Adrenal gland (tissue), 12 donors: ENCODE data around the gene CENPP. TPM values are rescaled to one million over a fixed set of nuclear protein-coding genes. Genes with fewer than 3 reads are reported as not detected.

Experiments
- DNase-seq, 7 donors: peaks; one replicate each; pipeline ENCODE4 v3.0.0-alpha.2; 2019 to 2020
- H3K27ac ChIP-seq, 5 donors: fragments of 200-600 bp; sonication (generic) in 4 of 5; 1 replicate in 3 of 5; 2 replicates in 2 of 5; pipeline versions ENCODE4 v1.5.1 to v1.8.0; 2016 to 2020; ENCODE audit warnings: mild to moderate bottlenecking in 1 of 5
- H3K27me3 ChIP-seq: fragments of 200-600 bp; 2 replicates; pipeline ENCODE4 v1.8.0; 2021
- H3K36me3 ChIP-seq, 2 donors: fragments of 200-600 bp; replicated peaks in 1 of 2; 1 replicate in 1 of 2; 2 replicates in 1 of 2; pipeline versions ENCODE4 v1.5.1 to v1.8.0; 2018 to 2022
- H3K4me1 ChIP-seq, 2 donors: fragments of 200-600 bp; replicated peaks in 1 of 2; 1 replicate in 1 of 2; 2 replicates in 1 of 2; pipeline versions ENCODE4 v1.5.1 to v1.8.0; 2018 to 2021
- H3K4me3 ChIP-seq, 4 donors: fragments of 200-600 bp; sonication (generic) in 3 of 4; one replicate each; pipeline ENCODE4 v1.5.1; 2016 to 2018
- H3K9me3 ChIP-seq, 3 donors: fragments of 200-600 bp; sonication (generic) in 1 of 3; replicated peaks in 1 of 3; 1 replicate in 2 of 3; 2 replicates in 1 of 3; pipeline versions ENCODE4 v1.5.1 to v1.8.0; 2016 to 2021
- POLR2A ChIP-seq, 2 donors: fragments of 450-650 bp; IDR thresholded peaks; one replicate each; pipeline ENCODE4 v1.6.1; 2017; ENCODE audit warnings: antibody characterized with exemption in 2 of 2, mild to moderate bottlenecking in 2 of 2, moderate library complexity in 1 of 2
- WGBS, 4 donors: extraction: QIAGEN DNeasy Blood & Tissue Kit in 2 of 4; methylation state at CpG; one replicate each; pipeline versions ENCODE4 v1.1.5 to v1.1.7; 2013 to 2017; 5-methylcytosine and 5-hydroxymethylcytosine counted together
- intact Hi-C, 2 donors: fragments of 100-400 bp; cut with DNase I; formaldehyde crosslinking; loops; one replicate each; pipeline versions ENCODE4 v1.14.1 to v1.15.0; 2022 to 2023
- polyA plus RNA-seq, 3 donors: library from polyadenylated mRNA; stranded (reverse); fragments of 200-250 nt in 2 of 3; fragments of 350-450 nt in 1 of 3; fragmentation: Illumina TruSeq in 1 of 3; extraction: RNeasy Lipid Tissue Mini Kit (QIAGEN cat#74804) in 1 of 3; gene quantifications; one replicate each; pipeline ENCODE4 v1.2.3, GENCODE V29; 2013 to 2014
- total RNA-seq, 9 donors: library from RNA; depleted of rRNA in 4 of 9; stranded (reverse); fragments of >200 nt in 4 of 9; fragments of 120-200 nt in 1 of 9; fragmentation: NEBNext Ultra II Directional in 1 of 9; extraction: Animal tissue kit (Norgen Biotek cat#: 25700) in 1 of 9; gene quantifications; one replicate each; pipeline versions ENCODE4 v1.1.0 to v1.2.4, GENCODE V29; 2013 to 2023
- TF ChIP-seq, protein P1 (sequence below), 6 experiments: fragments of 450-650 bp in 4 of 6; fragments of 200-600 bp in 2 of 6; sonication (generic) in 1 of 6; IDR thresholded peaks; 1 replicate in 5 of 6; 2 replicates in 1 of 6; pipeline versions ENCODE4 v1.5.1 to v1.8.0; 2016 to 2021; ENCODE audit warnings: antibody characterized with exemption in 6 of 6, mild to moderate bottlenecking in 2 of 6, moderate library complexity in 1 of 6
- donor health status: healthy with polysubstance abuse.
- donor health status: Bipolar disorder and iron deficiency.
- donor health status: DM: yes; HTN: yes; CAD: no.
- donor health status: DM: no; HTN: no; CAD: no.
- donor health status: DM: no; HTN: no; CAD: no.
- donor health status: DM: yes; HTN: yes; CAD: no.

Gene CENPP
- total and polyA plus RNA-seq, 12 donors = 1.1 to 14.0 (median 3.1) TPM

DNA sequence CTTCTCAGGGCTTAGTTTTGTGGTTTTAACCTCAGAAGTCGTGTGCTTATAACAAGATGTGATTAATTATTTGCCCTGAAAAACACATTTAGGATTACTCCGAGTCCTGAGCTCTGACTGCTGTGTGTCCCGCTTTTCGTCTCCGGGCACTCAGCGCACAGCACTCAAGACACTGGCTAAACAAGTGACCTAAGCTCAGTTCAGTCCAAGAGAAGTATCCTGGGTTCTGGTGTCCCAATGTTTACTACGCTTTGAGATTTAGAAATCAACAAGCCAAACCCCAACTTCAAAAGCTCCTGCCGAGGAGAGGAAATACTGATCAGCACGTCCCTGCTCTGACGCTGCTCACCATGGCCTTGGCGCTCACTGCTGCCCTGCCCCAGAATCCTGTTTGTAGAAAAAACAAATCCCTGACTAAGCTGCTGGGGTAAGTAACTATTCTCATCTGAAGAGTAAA lies 290.9 kb downstream of the CENPP start:
- Histone ChIP-seq H3K4me3 (peak overlapping the region in 2 of 4 donors; percentile 1 to 18), H3K4me1 (peaks cover 21 to 40% of the 10 kb centered on the region in 2 donors), H3K36me3 (peaks cover 0 to 12% of the 10 kb centered on the region in 2 donors), H3K9me3 (no peaks in the 10 kb centered on the region), H3K27ac (peak overlapping the region; percentile 53 to 93 (median 70)), H3K27me3 (no peaks in the 10 kb centered on the region)
- intact Hi-C loops = no loop called here
- 24 to 35% (median 33%) methylated on average over 11 of the region's 11 CpGs for WGBS, 4 donors
- TF ChIP-seq POLR2A (IDR thresholded peaks at IDR 0.05) = peak in 1 of 2 donors; percentile 65
- TF ChIP-seq, protein P1, sequence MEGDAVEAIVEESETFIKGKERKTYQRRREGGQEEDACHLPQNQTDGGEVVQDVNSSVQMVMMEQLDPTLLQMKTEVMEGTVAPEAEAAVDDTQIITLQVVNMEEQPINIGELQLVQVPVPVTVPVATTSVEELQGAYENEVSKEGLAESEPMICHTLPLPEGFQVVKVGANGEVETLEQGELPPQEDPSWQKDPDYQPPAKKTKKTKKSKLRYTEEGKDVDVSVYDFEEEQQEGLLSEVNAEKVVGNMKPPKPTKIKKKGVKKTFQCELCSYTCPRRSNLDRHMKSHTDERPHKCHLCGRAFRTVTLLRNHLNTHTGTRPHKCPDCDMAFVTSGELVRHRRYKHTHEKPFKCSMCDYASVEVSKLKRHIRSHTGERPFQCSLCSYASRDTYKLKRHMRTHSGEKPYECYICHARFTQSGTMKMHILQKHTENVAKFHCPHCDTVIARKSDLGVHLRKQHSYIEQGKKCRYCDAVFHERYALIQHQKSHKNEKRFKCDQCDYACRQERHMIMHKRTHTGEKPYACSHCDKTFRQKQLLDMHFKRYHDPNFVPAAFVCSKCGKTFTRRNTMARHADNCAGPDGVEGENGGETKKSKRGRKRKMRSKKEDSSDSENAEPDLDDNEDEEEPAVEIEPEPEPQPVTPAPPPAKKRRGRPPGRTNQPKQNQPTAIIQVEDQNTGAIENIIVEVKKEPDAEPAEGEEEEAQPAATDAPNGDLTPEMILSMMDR (IDR thresholded peaks at IDR 0.05) = no peak
- peak; percentile 73 to 88 (median 85) for DNase-seq

DNA sequence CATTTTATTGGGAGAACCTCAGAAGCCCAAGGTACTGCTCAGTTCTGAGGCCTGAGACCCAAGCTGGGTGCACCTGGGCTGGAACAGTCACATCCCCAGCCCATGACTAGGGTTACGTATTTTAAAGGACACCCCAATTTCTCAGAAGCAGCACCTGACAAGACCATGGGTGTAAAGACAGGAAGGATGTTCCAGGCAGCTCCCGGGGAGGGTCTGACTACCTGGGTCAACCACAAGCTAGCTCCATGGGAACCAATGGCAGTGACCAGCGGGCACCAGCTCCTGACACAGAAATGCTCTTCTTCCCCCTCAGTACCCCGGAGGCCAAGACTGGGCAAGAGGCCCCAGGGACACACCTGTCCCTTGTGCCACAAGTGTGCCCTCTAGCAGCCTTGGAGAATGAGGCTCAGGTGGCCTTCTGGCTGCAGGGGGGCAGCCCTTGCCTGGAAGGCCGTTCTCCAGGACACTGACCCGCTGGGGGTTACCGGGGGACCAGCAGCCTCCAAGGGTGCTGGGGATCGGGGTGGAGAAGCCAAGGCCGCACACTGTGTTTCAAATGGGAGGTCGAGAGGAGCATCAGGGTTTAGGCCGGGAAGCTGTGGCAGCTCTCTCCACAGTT lies 291.6 kb downstream of the CENPP start:
- TF ChIP-seq POLR2A (IDR thresholded peaks at IDR 0.05) = no peak
- TF ChIP-seq, protein P1 (IDR thresholded peaks at IDR 0.05) = no peak
- H3K36me3 ChIP-seq = peaks cover 0 to 7% of the 10 kb centered on the region in 2 donors
- H3K27ac ChIP-seq = peak overlapping the region; percentile 20 to 93 (median 68)
- intact Hi-C loops = no loop called here
- H3K27me3 ChIP-seq = no peaks in the 10 kb centered on the region
- no peak overlapping the region for H3K4me3 ChIP-seq
- H3K4me1 ChIP-seq = peaks cover 21 to 40% of the 10 kb centered on the region in 2 donors
- no peaks in the 10 kb centered on the region for H3K9me3 ChIP-seq
- peak in 2 of 7 donors; percentile 18 to 50 for DNase-seq
- 64 to 87% (median 75%) methylated on average over 7 to 11 of the region's 11 CpGs for WGBS, 4 donors

DNA sequence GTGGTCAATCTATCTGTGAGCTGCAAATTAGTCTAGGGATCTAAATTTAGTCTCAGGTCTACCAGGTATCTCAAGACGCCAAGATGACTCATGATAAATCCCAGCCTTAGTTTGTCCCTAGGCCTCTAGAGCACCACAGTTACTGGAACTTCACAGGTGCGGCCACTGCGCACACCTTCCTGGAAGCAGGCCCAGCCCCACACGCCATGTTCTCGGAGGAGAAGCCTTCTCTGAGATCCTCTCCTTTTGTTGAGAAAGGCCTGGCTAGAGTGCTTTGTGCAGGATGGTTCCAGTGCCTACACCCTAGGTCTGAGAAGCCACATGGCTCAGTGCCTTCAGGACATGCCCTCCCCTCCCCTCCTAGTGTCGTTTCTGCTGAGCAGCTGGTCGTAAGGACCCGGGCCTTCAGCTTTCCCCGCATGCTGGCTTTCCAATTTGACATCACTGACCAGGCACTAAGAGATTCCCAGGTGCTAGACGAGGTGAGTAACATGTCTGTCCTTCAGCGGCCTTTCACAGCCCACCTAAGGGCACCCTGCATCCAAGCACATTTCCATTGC lies 292.3 kb downstream of the CENPP start:
- peaks cover 21 to 40% of the 10 kb centered on the region in 2 donors for H3K4me1 ChIP-seq
- no peaks in the 10 kb centered on the region for H3K27me3 ChIP-seq
- peaks cover 0 to 2% of the 10 kb centered on the region in 2 donors for H3K36me3 ChIP-seq
- H3K9me3 ChIP-seq = no peaks in the 10 kb centered on the region
- TF ChIP-seq, protein P1 (IDR thresholded peaks at IDR 0.05) = no peak
- no peak for TF ChIP-seq POLR2A (IDR thresholded peaks at IDR 0.05)
- peak in 3 of 7 donors; percentile 9 to 45 (median 18) for DNase-seq
- intact Hi-C loops = no loop called here
- WGBS, 4 donors = 69 to 79% (median 76%) methylated on average over 10 to 11 of the region's 11 CpGs
- H3K27ac ChIP-seq = peak overlapping the region in 4 of 5 donors; percentile 41 to 93 (median 79)
- H3K4me3 ChIP-seq = no peak overlapping the region

DNA sequence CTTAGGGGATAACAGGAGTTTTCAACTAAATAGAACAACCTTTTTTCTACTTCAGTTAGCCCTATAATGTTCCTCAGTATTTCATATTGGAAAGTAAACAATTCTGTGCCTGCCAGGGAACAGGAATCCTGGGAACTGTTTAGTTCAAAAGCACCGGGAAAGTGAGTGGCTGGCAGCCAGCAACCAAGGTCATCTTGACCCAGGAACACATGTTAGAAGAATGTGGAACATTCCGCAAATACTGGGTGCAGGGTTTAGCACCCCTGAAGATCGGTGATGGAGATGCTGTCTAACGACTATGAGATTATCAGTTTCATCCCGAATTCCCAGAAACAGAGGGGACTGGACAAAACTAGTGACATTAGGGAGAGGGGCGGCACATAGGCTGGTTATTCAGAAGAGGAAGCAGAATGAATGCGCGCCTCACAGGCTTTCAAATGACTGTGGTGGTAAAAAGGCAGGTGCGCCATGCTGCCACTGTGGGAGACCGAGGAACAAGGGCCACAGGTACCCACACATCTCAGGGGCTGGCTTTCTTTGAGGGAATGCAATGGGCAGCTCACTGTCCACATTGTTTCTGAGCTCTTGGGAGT lies 293.0 kb downstream of the CENPP start:
- intact Hi-C loops = no loop called here
- H3K4me3 ChIP-seq = no peak overlapping the region
- H3K36me3 ChIP-seq = peaks cover 0 to under 1% of the 10 kb centered on the region in 2 donors
- 67 to 82% (median 69%) methylated on average over 10 of the region's 10 CpGs for WGBS, 4 donors
- H3K4me1 ChIP-seq = peaks cover 21 to 40% of the 10 kb centered on the region in 2 donors
- peak; percentile 49 to 82 (median 68) for DNase-seq
- no peaks in the 10 kb centered on the region for H3K27me3 ChIP-seq
- H3K9me3 ChIP-seq = no peaks in the 10 kb centered on the region
- TF ChIP-seq, protein P1 (IDR thresholded peaks at IDR 0.05) = no peak
- no peak for TF ChIP-seq POLR2A (IDR thresholded peaks at IDR 0.05)
- H3K27ac ChIP-seq = peak overlapping the region in 4 of 5 donors; percentile 41 to 93 (median 79)
